Memory B cell (primary cell): Measurements from ENCODE around the gene FAM131C.
A peak's percentile ranks its signal among the peaks of the same experiment; 100 is the strongest.
"Not testable (repeated sequence)": the region's sequence is repeated elsewhere in the genome, so short reads cannot be mapped to it uniquely, and the experiment has no call there.

ENCODE experiments used
- ATAC-seq: fragments of 150-1000 bp; cut with Tn5 transposase; 2 replicates; pipeline ENCODE4 v1.10.0; 2021; ENCODE audit warnings: low read depth, mild to moderate bottlenecking, moderate library complexity
- DNase-seq, 2 donors: peaks; one replicate each; pipeline ENCODE4 v3.0.0; 2022; ENCODE audit warnings: low spot score in 2 of 2
- H3K27ac Mint-ChIP-seq: one replicate; pipeline ENCODE4 v1.8.0; 2022; ENCODE audit warnings: mild to moderate bottlenecking, moderate library complexity, mixed read lengths
- H3K27me3 Mint-ChIP-seq: one replicate; pipeline ENCODE4 v1.8.0; 2022; ENCODE audit warnings: mixed read lengths
- H3K36me3 Mint-ChIP-seq: one replicate; pipeline ENCODE4 v1.8.0; 2022; ENCODE audit warnings: mild to moderate bottlenecking, mixed read lengths
- H3K4me1 Mint-ChIP-seq: one replicate; pipeline ENCODE4 v1.8.0; 2022; ENCODE audit warnings: mixed read lengths
- H3K4me3 Mint-ChIP-seq: one replicate; pipeline ENCODE4 v1.8.0; 2022; ENCODE audit warnings: mild to moderate bottlenecking, moderate library complexity, mixed read lengths
- H3K9me3 Mint-ChIP-seq: one replicate; pipeline ENCODE4 v1.8.0; 2022; ENCODE audit warnings: mixed read lengths

Gene FAM131C

GRCh38 chr1:16064536-16065268 is 8.7 kb downstream of the FAM131C start:
- Mint-ChIP-seq H3K27me3 (peaks cover 28% of the 10 kb centered on the region), H3K36me3 (no peaks in the 10 kb centered on the region), H3K9me3 (no peaks in the 10 kb centered on the region), H3K27ac (no peak overlapping the region), H3K4me3 (no peak overlapping the region), H3K4me1 (peaks cover 8% of the 10 kb centered on the region)
- ATAC-seq (no peak), DNase-seq (no peak)

- no peak overlapping the region for H3K4me3 Mint-ChIP-seq
- peaks cover 27% of the 10 kb centered on the region for H3K27me3 Mint-ChIP-seq
Observed at GRCh38 chr1:16063921-16064320, 9.5 kb downstream of the FAM131C start.

GRCh38 chr1:16063226-16063829 is 10.1 kb downstream of the FAM131C start:
- no peak overlapping the region for H3K27ac Mint-ChIP-seq
- H3K9me3 Mint-ChIP-seq = no peaks in the 10 kb centered on the region
- DNase-seq (no peak), ATAC-seq (no peak)
- H3K4me1 Mint-ChIP-seq = peaks cover 8% of the 10 kb centered on the region
- no peak overlapping the region for H3K4me3 Mint-ChIP-seq
- H3K36me3 Mint-ChIP-seq = no peaks in the 10 kb centered on the region
- peaks cover 24% of the 10 kb centered on the region for H3K27me3 Mint-ChIP-seq

More at GRCh38 chr1:16063921-16064320, 9.5 kb downstream of the FAM131C start:
- H3K27ac Mint-ChIP-seq = no peak overlapping the region
- peaks cover 8% of the 10 kb centered on the region for H3K4me1 Mint-ChIP-seq
- H3K9me3 Mint-ChIP-seq = no peaks in the 10 kb centered on the region
- no peaks in the 10 kb centered on the region for H3K36me3 Mint-ChIP-seq
- DNase-seq = no peak
- ATAC-seq = no peak

GRCh38 chr1:16062687-16063075 is 10.8 kb downstream of the FAM131C start:
- H3K36me3 Mint-ChIP-seq, H3K9me3 Mint-ChIP-seq, H3K4me3 Mint-ChIP-seq, H3K27ac Mint-ChIP-seq, H3K4me1 Mint-ChIP-seq, ATAC-seq, DNase-seq: not testable (repeated sequence)
- H3K27me3 Mint-ChIP-seq = peaks cover 24% of the 10 kb centered on the region

GRCh38 chr1:16061989-16062686 is 11.3 kb downstream of the FAM131C start:
- not testable (repeated sequence) for H3K9me3 Mint-ChIP-seq, H3K4me3 Mint-ChIP-seq, DNase-seq, H3K4me1 Mint-ChIP-seq, ATAC-seq, H3K27ac Mint-ChIP-seq, H3K36me3 Mint-ChIP-seq
- H3K27me3 Mint-ChIP-seq = peaks cover 26% of the 10 kb centered on the region

- no peaks in the 10 kb centered on the region for H3K9me3 Mint-ChIP-seq
- H3K4me1 Mint-ChIP-seq = peaks cover 9% of the 10 kb centered on the region
- H3K4me3 Mint-ChIP-seq = no peak overlapping the region
- peaks cover 26% of the 10 kb centered on the region for H3K27me3 Mint-ChIP-seq
- DNase-seq (no peak), ATAC-seq (no peak)
- no peak overlapping the region for H3K27ac Mint-ChIP-seq
- no peaks in the 10 kb centered on the region for H3K36me3 Mint-ChIP-seq
Observed at GRCh38 chr1:16061266-16061665, 12.2 kb downstream of the FAM131C start.

- ATAC-seq, H3K36me3 Mint-ChIP-seq, H3K9me3 Mint-ChIP-seq, H3K4me3 Mint-ChIP-seq, DNase-seq, H3K4me1 Mint-ChIP-seq, H3K27ac Mint-ChIP-seq: not testable (repeated sequence)
- peaks cover 14% of the 10 kb centered on the region for H3K27me3 Mint-ChIP-seq
Observed at GRCh38 chr1:16058394-16059120, 14.9 kb downstream of the FAM131C start.

- H3K27me3 Mint-ChIP-seq = peaks cover 14% of the 10 kb centered on the region
- not testable (repeated sequence) for H3K9me3 Mint-ChIP-seq, H3K27ac Mint-ChIP-seq, DNase-seq, H3K4me3 Mint-ChIP-seq, ATAC-seq, H3K4me1 Mint-ChIP-seq, H3K36me3 Mint-ChIP-seq
Observed at GRCh38 chr1:16057314-16057915, 16.0 kb downstream of the FAM131C start.

GRCh38 chr1:16056521-16056912 is 16.9 kb downstream of the FAM131C start:
- not testable (repeated sequence) for H3K4me1 Mint-ChIP-seq, H3K9me3 Mint-ChIP-seq, H3K27ac Mint-ChIP-seq, H3K4me3 Mint-ChIP-seq, DNase-seq, ATAC-seq, H3K36me3 Mint-ChIP-seq
- H3K27me3 Mint-ChIP-seq = peaks cover 14% of the 10 kb centered on the region

- no peak overlapping the region for H3K27ac Mint-ChIP-seq
- H3K4me1 Mint-ChIP-seq = peaks cover 8% of the 10 kb centered on the region
- H3K27me3 Mint-ChIP-seq = peaks cover 14% of the 10 kb centered on the region
- H3K4me3 Mint-ChIP-seq = no peak overlapping the region
- peak; percentile 98 for ATAC-seq
- H3K36me3 Mint-ChIP-seq = no peaks in the 10 kb centered on the region
- no peaks in the 10 kb centered on the region for H3K9me3 Mint-ChIP-seq
- DNase-seq = peak; percentile 82 to 93
Observed at GRCh38 chr1:16055613-16056520, 17.6 kb downstream of the FAM131C start.

- Mint-ChIP-seq H3K9me3 (no peaks in the 10 kb centered on the region), H3K36me3 (no peaks in the 10 kb centered on the region), H3K4me1 (peaks cover 8% of the 10 kb centered on the region), H3K4me3 (no peak overlapping the region), H3K27me3 (peaks cover 12% of the 10 kb centered on the region), H3K27ac (no peak overlapping the region)
- no peak for DNase-seq
- ATAC-seq = no peak
Observed at GRCh38 chr1:16054598-16055540, 18.6 kb downstream of the FAM131C start.

GRCh38 chr1:16053781-16054502 is 19.5 kb downstream of the FAM131C start:
- DNase-seq (no peak), ATAC-seq (no peak)
- Mint-ChIP-seq H3K36me3 (no peaks in the 10 kb centered on the region), H3K4me3 (no peak overlapping the region), H3K27me3 (peaks cover 14% of the 10 kb centered on the region), H3K27ac (no peak overlapping the region), H3K9me3 (no peaks in the 10 kb centered on the region), H3K4me1 (peaks cover 8% of the 10 kb centered on the region)
